ENCODE measurements around the gene MTFP1.

Gene MTFP1

DNA sequence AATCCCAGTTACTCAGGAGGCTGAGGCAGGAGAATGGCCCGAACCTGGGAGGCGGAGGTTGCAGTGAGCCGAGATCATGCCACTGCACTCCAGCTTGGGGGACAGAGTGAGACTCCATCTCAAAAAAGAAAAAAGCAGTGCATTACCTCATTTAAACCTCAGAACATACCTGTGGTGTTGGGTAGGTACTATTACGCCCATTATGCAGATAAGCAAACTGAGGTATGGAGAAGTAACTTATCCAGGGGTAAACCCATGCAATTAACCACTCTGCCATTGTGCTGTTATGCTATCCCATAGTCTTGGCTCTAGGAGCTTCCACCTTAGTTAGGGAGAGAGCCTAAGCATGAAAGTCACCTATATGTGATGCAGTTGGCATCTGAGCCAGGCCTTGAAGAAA is 48.6 kb downstream of the MTFP1 start:
- TF ChIP-seq, protein P1, sequence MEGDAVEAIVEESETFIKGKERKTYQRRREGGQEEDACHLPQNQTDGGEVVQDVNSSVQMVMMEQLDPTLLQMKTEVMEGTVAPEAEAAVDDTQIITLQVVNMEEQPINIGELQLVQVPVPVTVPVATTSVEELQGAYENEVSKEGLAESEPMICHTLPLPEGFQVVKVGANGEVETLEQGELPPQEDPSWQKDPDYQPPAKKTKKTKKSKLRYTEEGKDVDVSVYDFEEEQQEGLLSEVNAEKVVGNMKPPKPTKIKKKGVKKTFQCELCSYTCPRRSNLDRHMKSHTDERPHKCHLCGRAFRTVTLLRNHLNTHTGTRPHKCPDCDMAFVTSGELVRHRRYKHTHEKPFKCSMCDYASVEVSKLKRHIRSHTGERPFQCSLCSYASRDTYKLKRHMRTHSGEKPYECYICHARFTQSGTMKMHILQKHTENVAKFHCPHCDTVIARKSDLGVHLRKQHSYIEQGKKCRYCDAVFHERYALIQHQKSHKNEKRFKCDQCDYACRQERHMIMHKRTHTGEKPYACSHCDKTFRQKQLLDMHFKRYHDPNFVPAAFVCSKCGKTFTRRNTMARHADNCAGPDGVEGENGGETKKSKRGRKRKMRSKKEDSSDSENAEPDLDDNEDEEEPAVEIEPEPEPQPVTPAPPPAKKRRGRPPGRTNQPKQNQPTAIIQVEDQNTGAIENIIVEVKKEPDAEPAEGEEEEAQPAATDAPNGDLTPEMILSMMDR (IDR thresholded peaks at IDR 0.05; ENCODE audit: low read depth, low read length), result no peak
- no peak overlapping the region for H3K4me3 ChIP-seq (ENCODE audit: low read depth, low read length)

DNA sequence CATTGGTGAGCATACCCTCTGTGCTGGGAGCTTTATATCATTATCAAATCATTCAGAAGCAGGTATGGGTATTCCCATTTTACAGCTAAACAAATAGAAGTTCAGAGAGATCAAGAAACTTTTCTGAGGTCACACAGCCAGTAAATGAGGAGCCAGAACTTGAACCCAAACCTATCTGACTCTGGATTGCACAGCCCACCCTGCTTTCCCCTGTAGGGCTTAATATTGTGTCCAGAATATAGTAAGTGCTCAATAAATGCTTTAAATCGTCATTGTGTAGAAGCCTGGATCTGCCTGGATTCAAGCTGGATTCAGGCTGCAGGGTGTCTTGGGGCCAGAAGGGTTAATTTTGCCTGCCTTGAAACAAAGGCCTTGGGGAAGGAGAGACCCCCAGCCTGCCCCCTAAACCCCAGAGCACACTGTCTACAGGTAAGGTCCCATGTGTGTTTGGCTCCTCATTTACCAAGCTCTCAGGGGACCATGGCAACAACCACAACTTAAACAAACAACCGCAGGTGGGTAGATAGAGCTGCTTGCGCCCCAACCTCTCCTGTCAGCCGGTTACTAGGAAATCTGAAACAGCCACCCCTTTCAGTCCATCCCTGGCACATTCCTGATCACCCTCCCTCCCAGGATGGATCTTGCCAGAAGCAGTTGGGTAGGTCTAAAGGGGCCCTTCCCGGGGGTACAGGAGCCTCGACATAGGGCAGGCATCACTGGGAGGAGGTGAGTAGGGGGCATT is 49.3 kb downstream of the MTFP1 start:
- H3K4me3 ChIP-seq (ENCODE audit: low read depth, low read length), result no peak overlapping the region
- TF ChIP-seq, protein P1 (IDR thresholded peaks at IDR 0.05; ENCODE audit: low read depth, low read length), result no peak

Data from WI38 (cell line).